ENCODE data around the gene NCR2.

DNA sequence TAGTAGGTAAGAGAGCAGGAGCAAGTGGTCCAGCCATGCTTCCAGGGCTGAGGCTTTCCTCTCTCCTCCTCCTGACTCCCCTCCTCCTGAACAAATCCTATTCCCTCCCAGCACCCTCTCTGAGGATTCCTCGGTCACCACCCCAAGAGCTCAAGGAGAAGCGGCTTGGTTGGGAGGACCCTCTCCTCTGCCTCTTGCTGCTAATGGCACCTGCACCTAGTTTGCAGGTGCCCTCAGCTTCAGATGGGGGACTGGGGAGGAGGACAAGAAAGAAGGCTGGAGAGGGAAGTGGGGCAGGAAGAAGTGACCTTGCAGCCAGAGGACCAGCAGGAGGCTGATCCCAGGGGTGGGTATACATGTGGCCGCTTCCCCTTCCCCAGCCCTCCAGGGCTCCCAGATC is 17.5 kb downstream of the NCR2 start:
- TF ChIP-seq SNAI2 (CRISPR knock-in tag; IDR thresholded peaks at IDR 0.05) (no peak), TOX (CRISPR knock-in tag; IDR thresholded peaks at IDR 0.05; ENCODE audit: borderline replicate concordance) (no peak), RARB (CRISPR knock-in tag; IDR thresholded peaks at IDR 0.05) (no peak), ZFP3 (CRISPR knock-in tag; IDR thresholded peaks at IDR 0.05) (no peak), PPARA (CRISPR knock-in tag; IDR thresholded peaks at IDR 0.05; ENCODE audit: borderline replicate concordance) (no peak), ZNF70 (CRISPR knock-in tag; IDR thresholded peaks at IDR 0.05) (no peak), ISL1 (CRISPR knock-in tag; IDR thresholded peaks at IDR 0.05) (no peak)
- TF ChIP-seq, protein P1, sequence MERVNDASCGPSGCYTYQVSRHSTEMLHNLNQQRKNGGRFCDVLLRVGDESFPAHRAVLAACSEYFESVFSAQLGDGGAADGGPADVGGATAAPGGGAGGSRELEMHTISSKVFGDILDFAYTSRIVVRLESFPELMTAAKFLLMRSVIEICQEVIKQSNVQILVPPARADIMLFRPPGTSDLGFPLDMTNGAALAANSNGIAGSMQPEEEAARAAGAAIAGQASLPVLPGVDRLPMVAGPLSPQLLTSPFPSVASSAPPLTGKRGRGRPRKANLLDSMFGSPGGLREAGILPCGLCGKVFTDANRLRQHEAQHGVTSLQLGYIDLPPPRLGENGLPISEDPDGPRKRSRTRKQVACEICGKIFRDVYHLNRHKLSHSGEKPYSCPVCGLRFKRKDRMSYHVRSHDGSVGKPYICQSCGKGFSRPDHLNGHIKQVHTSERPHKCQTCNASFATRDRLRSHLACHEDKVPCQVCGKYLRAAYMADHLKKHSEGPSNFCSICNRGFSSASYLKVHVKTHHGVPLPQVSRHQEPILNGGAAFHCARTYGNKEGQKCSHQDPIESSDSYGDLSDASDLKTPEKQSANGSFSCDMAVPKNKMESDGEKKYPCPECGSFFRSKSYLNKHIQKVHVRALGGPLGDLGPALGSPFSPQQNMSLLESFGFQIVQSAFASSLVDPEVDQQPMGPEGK (CRISPR knock-in tag; IDR thresholded peaks at IDR 0.05; ENCODE audit: borderline replicate concordance), result no peak
- TF ChIP-seq, protein P2, sequence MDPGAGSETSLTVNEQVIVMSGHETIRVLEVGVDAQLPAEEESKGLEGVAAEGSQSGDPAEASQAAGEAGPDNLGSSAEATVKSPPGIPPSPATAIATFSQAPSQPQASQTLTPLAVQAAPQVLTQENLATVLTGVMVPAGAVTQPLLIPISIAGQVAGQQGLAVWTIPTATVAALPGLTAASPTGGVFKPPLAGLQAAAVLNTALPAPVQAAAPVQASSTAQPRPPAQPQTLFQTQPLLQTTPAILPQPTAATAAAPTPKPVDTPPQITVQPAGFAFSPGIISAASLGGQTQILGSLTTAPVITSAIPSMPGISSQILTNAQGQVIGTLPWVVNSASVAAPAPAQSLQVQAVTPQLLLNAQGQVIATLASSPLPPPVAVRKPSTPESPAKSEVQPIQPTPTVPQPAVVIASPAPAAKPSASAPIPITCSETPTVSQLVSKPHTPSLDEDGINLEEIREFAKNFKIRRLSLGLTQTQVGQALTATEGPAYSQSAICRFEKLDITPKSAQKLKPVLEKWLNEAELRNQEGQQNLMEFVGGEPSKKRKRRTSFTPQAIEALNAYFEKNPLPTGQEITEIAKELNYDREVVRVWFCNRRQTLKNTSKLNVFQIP (CRISPR knock-in tag; IDR thresholded peaks at IDR 0.05; ENCODE audit: borderline replicate concordance, low read depth), result no peak
